Measurements from ENCODE around the gene NTM.

The NTM gene

GRCh38 chr11:131877246-131877942 lies 507.0 kb downstream of the NTM start:
- Histone ChIP-seq H4K20me1 (ENCODE audit: insufficient read depth, low read length) (no peaks in the 10 kb centered on the region), H3K4me1 (ENCODE audit: low read length) (no peaks in the 10 kb centered on the region), H3K9me3 (ENCODE audit: insufficient read depth, low read length) (no peaks in the 10 kb centered on the region), H3K79me2 (ENCODE audit: low read length) (no peaks in the 10 kb centered on the region), H3K9ac (ENCODE audit: low read length) (no peak overlapping the region), H3K27ac (ENCODE audit: low read length) (no peak overlapping the region), H3K36me3 (replicated peaks; ENCODE audit: low read depth, low read length) (no peaks in the 10 kb centered on the region), H3K27me3 (ENCODE audit: low read depth, low read length) (peaks cover 12% of the 10 kb centered on the region), H3K4me2 (ENCODE audit: low read length) (no peak overlapping the region), H2AFZ (ENCODE audit: low read depth, low read length) (no peak overlapping the region), H3K4me3 (ENCODE audit: low read length) (no peak overlapping the region)
- TF ChIP-seq CTCF (IDR thresholded peaks at IDR 0.05; ENCODE audit: low read depth, low read length): no peak
- TF ChIP-seq EZH2phosphoT487 (IDR thresholded peaks at IDR 0.05; ENCODE audit: low read depth): no peak

DNA sequence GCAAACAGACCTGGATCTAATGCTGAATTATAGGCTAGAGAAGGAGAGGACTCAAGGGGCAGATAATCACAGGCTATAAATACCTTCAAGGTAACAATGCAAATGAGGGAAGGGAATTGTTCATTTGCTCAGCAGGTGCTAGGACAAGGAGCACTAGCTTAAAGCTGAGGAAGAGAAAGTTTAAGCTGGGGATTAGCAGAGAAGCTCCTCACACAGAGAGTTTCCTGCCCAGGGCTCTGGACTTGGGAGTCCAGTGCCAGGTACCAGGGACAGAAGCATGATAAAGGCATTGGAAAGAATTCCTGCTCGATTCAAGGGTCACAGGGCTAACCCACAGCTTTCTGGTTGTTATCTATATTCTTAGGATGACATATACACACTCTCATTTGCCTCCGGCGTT lies 509.9 kb downstream of the NTM start:
- H3K27ac ChIP-seq (ENCODE audit: low read length): no peak overlapping the region
- no peak overlapping the region for H3K9ac ChIP-seq (ENCODE audit: low read length)
- TF ChIP-seq EZH2phosphoT487 (IDR thresholded peaks at IDR 0.05; ENCODE audit: low read depth): no peak
- no peak for TF ChIP-seq CTCF (IDR thresholded peaks at IDR 0.05; ENCODE audit: low read depth, low read length)
- H3K4me3 ChIP-seq (ENCODE audit: low read length): no peak overlapping the region
- H3K4me2 ChIP-seq (ENCODE audit: low read length): no peak overlapping the region
- no peaks in the 10 kb centered on the region for H3K4me1 ChIP-seq (ENCODE audit: low read length)
- no peaks in the 10 kb centered on the region for H4K20me1 ChIP-seq (ENCODE audit: insufficient read depth, low read length)
- no peaks in the 10 kb centered on the region for H3K36me3 ChIP-seq (replicated peaks; ENCODE audit: low read depth, low read length)
- H3K27me3 ChIP-seq (ENCODE audit: low read depth, low read length): peaks cover 19% of the 10 kb centered on the region
- H2AFZ ChIP-seq (ENCODE audit: low read depth, low read length): no peak overlapping the region
- H3K9me3 ChIP-seq (ENCODE audit: insufficient read depth, low read length): no peaks in the 10 kb centered on the region
- H3K79me2 ChIP-seq (ENCODE audit: low read length): no peaks in the 10 kb centered on the region

DNA sequence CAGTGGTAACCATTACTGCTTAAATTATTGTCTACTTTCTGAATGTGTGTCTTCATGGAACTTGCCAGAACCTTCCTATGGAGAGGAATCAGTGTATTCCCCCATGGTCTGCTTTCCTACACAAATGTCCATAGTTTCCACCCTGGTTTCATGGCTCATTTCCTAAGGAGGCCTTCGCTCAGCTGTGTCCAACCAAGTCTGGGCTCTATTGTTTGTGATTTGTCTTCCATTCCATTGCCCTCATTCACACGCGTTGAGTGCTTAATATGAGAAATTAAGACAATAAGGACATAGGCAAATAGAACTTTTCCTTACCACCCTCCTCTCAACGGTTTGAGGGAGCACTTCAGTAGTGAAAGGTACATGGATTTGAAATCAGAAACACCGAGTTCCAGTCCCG lies 510.6 kb downstream of the NTM start:
- Histone ChIP-seq H3K4me3 (ENCODE audit: low read length) (no peak overlapping the region), H3K27me3 (ENCODE audit: low read depth, low read length) (peaks cover 15% of the 10 kb centered on the region), H3K4me1 (ENCODE audit: low read length) (no peaks in the 10 kb centered on the region), H2AFZ (ENCODE audit: low read depth, low read length) (no peak overlapping the region), H3K9me3 (ENCODE audit: insufficient read depth, low read length) (no peaks in the 10 kb centered on the region), H3K27ac (ENCODE audit: low read length) (no peak overlapping the region), H3K79me2 (ENCODE audit: low read length) (no peaks in the 10 kb centered on the region), H3K4me2 (ENCODE audit: low read length) (no peak overlapping the region), H3K9ac (ENCODE audit: low read length) (no peak overlapping the region), H4K20me1 (ENCODE audit: insufficient read depth, low read length) (no peaks in the 10 kb centered on the region), H3K36me3 (replicated peaks; ENCODE audit: low read depth, low read length) (no peaks in the 10 kb centered on the region)
- TF ChIP-seq CTCF (IDR thresholded peaks at IDR 0.05; ENCODE audit: low read depth, low read length) (no peak), EZH2phosphoT487 (IDR thresholded peaks at IDR 0.05; ENCODE audit: low read depth) (no peak)

GRCh38 chr11:131883332-131883731 lies 512.9 kb downstream of the NTM start:
- Histone ChIP-seq H3K27me3 (ENCODE audit: low read depth, low read length) (peaks cover 15% of the 10 kb centered on the region), H3K4me1 (ENCODE audit: low read length) (no peaks in the 10 kb centered on the region), H3K4me3 (ENCODE audit: low read length) (no peak overlapping the region), H3K9me3 (ENCODE audit: insufficient read depth, low read length) (no peaks in the 10 kb centered on the region), H3K4me2 (ENCODE audit: low read length) (no peak overlapping the region), H3K9ac (ENCODE audit: low read length) (no peak overlapping the region), H2AFZ (ENCODE audit: low read depth, low read length) (no peak overlapping the region), H4K20me1 (ENCODE audit: insufficient read depth, low read length) (no peaks in the 10 kb centered on the region), H3K27ac (ENCODE audit: low read length) (no peak overlapping the region), H3K79me2 (ENCODE audit: low read length) (no peaks in the 10 kb centered on the region), H3K36me3 (replicated peaks; ENCODE audit: low read depth, low read length) (no peaks in the 10 kb centered on the region)
- TF ChIP-seq CTCF (IDR thresholded peaks at IDR 0.05; ENCODE audit: low read depth, low read length) (no peak), EZH2phosphoT487 (IDR thresholded peaks at IDR 0.05; ENCODE audit: low read depth) (no peak)

Measured in OCI-LY3 (cell line).